Thyroid gland (tissue), 4 donors: Measurements from ENCODE around the gene MON2. TPM values are rescaled to one million over a fixed set of nuclear protein-coding genes. Genes with fewer than 3 reads are reported as not detected.

Source experiments
- DNase-seq, 2 donors: peaks; one replicate each; pipeline ENCODE4 v3.0.0-alpha.2; 2019
- H3K27ac ChIP-seq, 3 donors: fragments of 200-600 bp; sonication (generic); 1 replicate in 2 of 3; 2 replicates in 1 of 3; pipeline ENCODE4 v1.5.1; 2016 to 2019; ENCODE audit warnings: mild to moderate bottlenecking in 1 of 3, moderate library complexity in 1 of 3
- H3K27me3 ChIP-seq: fragments of 200-600 bp; sonication (generic); one replicate; pipeline ENCODE4 v1.5.1; 2019
- H3K36me3 ChIP-seq, 2 donors: fragments of 200-600 bp; sonication (generic); one replicate each; pipeline ENCODE4 v1.5.1; 2016 to 2019
- H3K4me1 ChIP-seq, 2 donors: fragments of 200-600 bp; sonication (generic); one replicate each; pipeline ENCODE4 v1.5.1; 2017 to 2019
- H3K4me3 ChIP-seq, 3 donors: fragments of 200-600 bp; sonication (generic); replicated peaks in 1 of 3; 1 replicate in 2 of 3; 2 replicates in 1 of 3; pipeline ENCODE4 v1.5.1; 2016; ENCODE audit warnings: mild to moderate bottlenecking in 1 of 3
- H3K9me3 ChIP-seq: fragments of 200-600 bp; sonication (generic); one replicate; pipeline ENCODE4 v1.5.1; 2017
- POLR2A ChIP-seq, 2 donors: fragments of 450-650 bp; IDR thresholded peaks; one replicate each; pipeline ENCODE4 v1.6.1; 2017; ENCODE audit warnings: antibody characterized with exemption in 2 of 2, mild to moderate bottlenecking in 2 of 2, moderate library complexity in 1 of 2
- WGBS, 2 donors: methylation state at CpG; one replicate each; pipeline ENCODE4 v1.1.5; 2017; 5-methylcytosine and 5-hydroxymethylcytosine counted together
- intact Hi-C: fragments of 100-400 bp; cut with DNase I; formaldehyde crosslinking; loops from one replicate; pipeline ENCODE4 v1.15.1; 2023
- microRNA counts, 2 donors: library from miRNA; unstranded; fragments of <30 nt; microRNA quantifications; one replicate each; lab custom pipeline; 2016 to 2017
- microRNA-seq: library from miRNA; unstranded; fragments of <30 nt; microRNA quantifications from one replicate; pipeline ENCODE4, GENCODE V29; 2016
- small RNA-seq: library from RNA; depleted of rRNA; stranded (forward); fragments of <200 nt; gene quantifications from one replicate; pipeline ENCODE3, GENCODE V24; 2016
- total RNA-seq, 4 donors: library from RNA; depleted of rRNA; stranded (reverse); fragments of >200 nt; gene quantifications; one replicate each; pipeline ENCODE4 v1.2.3, GENCODE V29; 2016
- TF ChIP-seq, protein P1 (sequence below), 6 experiments: fragments of 200-600 bp in 3 of 6; fragments of 450-650 bp in 3 of 6; sonication (generic) in 3 of 6; IDR thresholded peaks; one replicate each; pipeline ENCODE4 v1.5.1; 2016 to 2019; ENCODE audit warnings: antibody characterized with exemption in 6 of 6, mild to moderate bottlenecking in 2 of 6, inconsistent platforms in 1 of 6, moderate library complexity in 1 of 6

Gene MON2
- total RNA-seq, 4 donors from 2014 or later: 109 to 189 (median 126) TPM

DNA sequence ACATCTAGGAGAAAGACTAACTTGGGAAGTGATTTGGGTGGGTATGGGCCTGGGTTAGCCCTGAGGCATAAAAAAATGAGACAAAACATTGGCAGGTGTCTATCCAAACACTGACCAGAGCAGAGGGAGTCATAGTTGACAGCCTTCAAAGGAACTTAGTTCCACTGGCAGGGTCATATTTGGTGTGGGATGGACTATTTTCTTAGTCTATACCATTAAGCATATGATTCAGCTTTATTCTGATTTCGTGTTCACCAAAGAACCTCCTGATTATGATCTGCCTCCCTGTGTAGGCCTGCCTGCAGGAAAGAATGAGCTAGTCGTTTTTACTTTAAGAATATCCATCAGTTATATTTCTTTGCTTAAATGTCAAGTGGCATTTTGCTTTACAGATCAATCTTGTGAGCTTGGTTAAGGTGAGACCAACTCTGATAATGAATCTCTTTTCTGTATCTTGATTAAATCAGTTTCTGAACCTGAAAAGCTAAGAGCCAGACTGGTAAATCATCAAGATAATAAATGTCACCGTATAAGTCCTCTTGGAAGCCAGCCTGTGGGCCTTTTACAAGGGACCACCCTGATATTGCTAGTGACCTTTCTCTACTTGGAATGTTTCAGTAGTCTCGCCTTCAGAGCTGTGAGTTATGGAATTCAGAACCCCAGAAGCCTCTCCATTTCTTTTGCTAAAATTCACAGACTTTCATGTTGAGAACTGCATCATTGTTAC is 182.9 kb downstream of the MON2 start:
- no peaks in the 10 kb centered on the region for H3K36me3 ChIP-seq
- 72 to 80% methylated on average over 4 of the region's 4 CpGs for WGBS, 2 donors
- no peaks in the 10 kb centered on the region for H3K9me3 ChIP-seq
- TF ChIP-seq, protein P1, sequence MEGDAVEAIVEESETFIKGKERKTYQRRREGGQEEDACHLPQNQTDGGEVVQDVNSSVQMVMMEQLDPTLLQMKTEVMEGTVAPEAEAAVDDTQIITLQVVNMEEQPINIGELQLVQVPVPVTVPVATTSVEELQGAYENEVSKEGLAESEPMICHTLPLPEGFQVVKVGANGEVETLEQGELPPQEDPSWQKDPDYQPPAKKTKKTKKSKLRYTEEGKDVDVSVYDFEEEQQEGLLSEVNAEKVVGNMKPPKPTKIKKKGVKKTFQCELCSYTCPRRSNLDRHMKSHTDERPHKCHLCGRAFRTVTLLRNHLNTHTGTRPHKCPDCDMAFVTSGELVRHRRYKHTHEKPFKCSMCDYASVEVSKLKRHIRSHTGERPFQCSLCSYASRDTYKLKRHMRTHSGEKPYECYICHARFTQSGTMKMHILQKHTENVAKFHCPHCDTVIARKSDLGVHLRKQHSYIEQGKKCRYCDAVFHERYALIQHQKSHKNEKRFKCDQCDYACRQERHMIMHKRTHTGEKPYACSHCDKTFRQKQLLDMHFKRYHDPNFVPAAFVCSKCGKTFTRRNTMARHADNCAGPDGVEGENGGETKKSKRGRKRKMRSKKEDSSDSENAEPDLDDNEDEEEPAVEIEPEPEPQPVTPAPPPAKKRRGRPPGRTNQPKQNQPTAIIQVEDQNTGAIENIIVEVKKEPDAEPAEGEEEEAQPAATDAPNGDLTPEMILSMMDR (IDR thresholded peaks at IDR 0.05): no peak
- TF ChIP-seq POLR2A (IDR thresholded peaks at IDR 0.05): no peak
- intact Hi-C loops: no loop called here
- no peak overlapping the region for H3K4me3 ChIP-seq
- no peaks in the 10 kb centered on the region for H3K27me3 ChIP-seq
- DNase-seq: no peak
- H3K27ac ChIP-seq: peak overlapping the region in 2 of 3 donors; percentile 6 to 54
- peaks cover 30 to 48% of the 10 kb centered on the region in 2 donors for H3K4me1 ChIP-seq

MicroRNAs within 50 kb of the gene (microRNA counts, 767-probe panel; counts per million panel counts)
- microRNA hsa-let-7i-5p (lab: Ali Mortazavi, UCI): 4,202 to 7,879 counts per million in 2 donors

Small RNA genes lying within 50 kb of the gene (microRNA-seq; reads per million reads assigned to microRNA genes)
- 138,148 reads per million, percentile 100 among the genes with 10 or more reads in this experiment for gene MIRLET7I

Small RNA genes lying within 50 kb of the gene (small RNA-seq; reads per million reads assigned to genes)
- 1,559 reads per million, percentile 99 among the genes with 10 or more reads in this experiment for gene MIRLET7I
- gene RNU6-399P: not detected

Other genes starting within 250 kb of the MON2 start
- gene USP15, start 206.4 kb upstream of the MON2 start, total RNA-seq: 100 to 1,000 TPM in 1 of 4 donors, 10 to 100 TPM in 3; 57.3 to 139 (median 70.2) TPM